ENCODE measurements around the gene ARRDC1.
"Not testable (repeated sequence)": the region's sequence is repeated elsewhere in the genome, so short reads cannot be mapped to it uniquely, and the experiment has no call there.

The ARRDC1 gene

DNA sequence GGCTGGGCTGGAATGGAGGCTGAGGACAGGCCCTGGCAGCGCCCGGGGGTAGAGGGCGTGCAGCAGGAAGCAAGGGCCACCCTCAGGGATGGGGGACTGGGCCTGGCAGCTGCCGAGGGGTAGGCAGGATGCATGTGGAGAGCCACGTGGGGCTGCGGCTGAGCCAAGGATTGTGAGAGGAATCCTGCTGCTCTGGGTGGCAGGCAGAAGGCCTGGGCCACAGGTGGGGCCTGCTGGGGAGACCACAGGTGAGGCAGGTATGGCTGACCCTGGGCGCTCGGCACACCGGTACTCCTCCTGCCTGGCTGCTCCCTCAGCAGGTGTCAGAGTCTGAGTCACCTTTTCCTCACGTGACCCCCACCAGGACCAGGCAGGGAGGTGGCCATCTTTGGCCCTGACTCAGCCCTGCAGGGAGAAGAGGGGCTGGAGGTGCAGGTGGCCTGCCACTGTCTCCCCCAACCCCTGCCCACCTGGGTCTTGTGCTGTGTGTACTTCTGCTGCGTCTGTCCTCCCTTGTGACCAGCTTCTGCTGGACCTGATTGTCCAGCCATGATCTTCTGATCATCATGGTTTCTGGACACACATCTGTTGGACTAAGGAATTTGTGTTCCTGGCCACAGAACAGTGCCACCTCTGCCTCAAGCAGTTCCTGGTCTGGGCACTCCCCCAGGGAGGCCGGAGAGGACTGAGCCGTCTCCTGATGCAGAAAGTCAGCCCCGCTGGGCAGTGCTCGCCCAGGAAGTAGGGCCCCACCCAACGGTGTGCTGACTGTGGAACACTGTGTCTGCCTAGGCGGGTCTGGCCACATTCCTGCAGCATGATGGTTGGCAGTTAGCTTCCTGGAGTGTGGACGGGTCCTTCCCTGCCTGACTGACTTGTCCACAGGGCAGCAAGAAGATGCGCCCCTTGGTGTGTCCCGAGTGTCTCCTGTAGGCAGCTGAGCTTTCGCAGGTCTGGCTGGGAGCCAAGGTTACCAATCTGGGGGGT is 6.4 kb downstream of the ARRDC1 start:
- in situ Hi-C loops (cut with MboI; ENCODE audit: low sequenced_read_pairs): no loop called here

DNA sequence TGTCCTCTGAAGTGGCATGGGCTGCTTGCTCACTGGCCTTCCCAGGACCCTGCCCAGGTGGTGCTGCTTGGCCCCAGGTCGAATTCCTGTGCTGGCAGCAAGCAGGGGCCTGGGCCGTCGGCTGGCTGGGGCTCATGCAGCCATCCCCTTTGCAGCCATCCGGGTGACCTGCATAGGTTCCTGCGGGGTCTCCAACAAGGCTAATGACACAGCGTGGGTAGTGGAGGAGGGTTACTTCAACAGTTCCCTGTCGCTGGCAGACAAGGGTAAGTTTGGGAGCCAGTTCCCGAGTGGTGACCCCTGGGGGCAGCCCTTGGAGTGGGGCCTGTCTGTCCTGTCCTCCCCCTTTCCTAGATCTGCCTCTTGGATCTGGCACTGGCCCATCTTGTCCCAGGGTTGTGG is 7.3 kb downstream of the ARRDC1 start:
- in situ Hi-C loops (cut with MboI; ENCODE audit: low sequenced_read_pairs): no loop called here

DNA sequence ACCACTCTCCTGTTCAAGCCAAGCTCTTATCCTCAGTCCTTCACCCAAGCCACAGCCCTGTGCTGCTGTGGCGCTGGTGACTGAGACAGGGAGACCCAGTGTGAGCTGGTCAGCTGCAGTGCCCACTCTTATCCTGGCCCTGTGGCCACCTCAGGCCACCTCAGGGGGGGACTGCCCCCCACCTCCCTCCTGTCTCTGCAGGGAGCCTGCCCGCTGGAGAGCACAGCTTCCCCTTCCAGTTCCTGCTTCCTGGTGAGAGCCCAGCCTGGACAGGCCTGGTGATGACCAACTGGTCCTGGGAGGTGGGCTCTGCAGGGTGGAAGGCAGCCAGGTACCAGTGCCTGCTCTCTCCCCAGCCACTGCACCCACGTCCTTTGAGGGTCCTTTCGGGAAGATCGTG is 7.8 kb downstream of the ARRDC1 start:
- in situ Hi-C loops (cut with MboI; ENCODE audit: low sequenced_read_pairs): no loop called here

DNA sequence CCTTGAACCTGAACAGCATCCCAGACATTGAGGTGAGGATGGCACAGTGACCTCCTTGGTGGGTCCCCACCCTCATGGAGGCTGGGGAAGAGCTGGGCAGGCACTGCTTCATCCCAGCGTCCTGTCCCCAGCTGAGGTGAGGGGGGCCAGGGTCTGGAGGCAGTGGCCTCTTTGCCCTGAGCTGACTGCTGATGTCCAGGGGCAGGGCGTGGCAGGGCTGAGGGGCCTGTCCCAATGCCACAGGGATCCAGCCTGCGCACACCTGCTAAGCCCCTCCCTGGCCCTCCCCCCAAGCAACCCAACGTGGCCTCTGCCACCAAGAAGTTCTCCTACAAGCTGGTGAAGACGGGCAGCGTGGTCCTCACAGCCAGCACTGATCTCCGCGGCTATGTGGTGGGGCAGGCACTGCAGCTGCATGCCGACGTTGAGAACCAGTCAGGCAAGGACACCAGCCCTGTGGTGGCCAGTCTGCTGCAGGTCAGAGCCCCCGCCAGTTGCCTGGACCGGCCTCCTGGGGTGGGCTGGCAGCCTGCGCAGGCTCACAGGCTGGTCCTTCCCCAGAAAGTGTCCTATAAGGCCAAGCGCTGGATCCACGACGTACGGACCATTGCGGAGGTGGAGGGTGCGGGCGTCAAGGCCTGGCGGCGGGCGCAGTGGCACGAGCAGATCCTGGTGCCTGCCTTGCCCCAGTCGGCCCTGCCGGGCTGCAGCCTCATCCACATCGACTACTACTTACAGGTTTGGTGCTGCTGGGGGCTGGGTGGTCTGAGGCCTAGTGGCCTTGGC is 8.4 kb downstream of the ARRDC1 start:
- in situ Hi-C loops (cut with MboI; ENCODE audit: low sequenced_read_pairs): no loop called here

DNA sequence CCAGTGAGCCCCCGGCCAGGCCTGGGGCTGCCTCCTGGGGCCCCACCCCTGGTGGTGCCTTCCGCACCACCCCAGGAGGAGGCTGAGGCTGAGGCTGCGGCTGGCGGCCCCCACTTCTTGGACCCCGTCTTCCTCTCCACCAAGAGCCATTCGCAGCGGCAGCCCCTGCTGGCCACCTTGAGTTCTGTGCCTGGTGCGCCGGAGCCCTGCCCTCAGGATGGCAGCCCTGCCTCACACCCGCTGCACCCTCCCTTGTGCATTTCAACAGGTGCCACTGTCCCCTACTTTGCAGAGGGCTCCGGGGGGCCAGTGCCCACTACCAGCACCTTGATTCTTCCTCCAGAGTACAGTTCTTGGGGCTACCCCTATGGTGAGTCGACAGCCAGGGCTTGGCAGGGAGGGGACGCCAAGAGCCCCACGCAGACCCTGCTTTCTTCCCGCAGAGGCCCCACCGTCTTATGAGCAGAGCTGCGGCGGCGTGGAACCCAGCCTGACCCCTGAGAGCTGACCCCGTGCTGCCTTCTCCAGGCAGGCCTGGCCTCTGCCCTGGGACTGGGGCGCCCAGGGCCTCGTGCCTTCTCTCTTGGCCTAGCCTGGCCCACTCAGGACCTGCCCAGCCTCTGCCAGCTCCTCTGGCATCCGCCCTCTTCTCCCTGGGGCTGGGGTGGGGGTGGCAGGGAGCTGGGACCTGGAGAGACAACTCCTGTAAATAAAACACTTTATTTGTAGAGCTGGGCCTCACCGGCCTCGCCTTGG is 9.3 kb downstream of the ARRDC1 start:
- in situ Hi-C loops (cut with MboI; ENCODE audit: low sequenced_read_pairs): no loop called here

DNA sequence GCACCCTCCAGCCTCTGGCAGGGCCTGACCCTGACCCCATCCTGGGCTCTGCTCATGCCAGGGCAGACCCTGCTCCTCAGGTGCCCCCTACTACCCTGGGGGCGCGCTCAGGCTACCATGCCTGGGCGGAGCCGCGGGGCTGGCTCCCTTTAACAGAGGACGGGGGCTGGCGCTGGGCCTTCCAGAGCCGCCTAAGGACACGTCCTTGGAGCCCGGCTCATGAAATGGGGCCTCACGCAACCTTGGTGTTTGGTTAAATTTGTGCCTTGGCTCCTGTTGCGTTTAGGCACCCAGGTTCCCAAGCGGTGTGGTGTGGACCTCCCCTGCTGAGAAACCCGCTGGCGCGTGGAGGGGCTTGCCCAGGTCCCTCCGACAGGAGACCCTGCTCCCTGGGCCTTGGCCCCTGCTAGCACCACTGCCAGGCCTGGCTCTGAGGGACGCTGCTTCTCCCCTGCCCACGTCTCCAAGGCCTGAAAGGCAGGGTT is 9.9 kb downstream of the ARRDC1 start:
- in situ Hi-C loops (cut with MboI; ENCODE audit: low sequenced_read_pairs): no loop called here

DNA sequence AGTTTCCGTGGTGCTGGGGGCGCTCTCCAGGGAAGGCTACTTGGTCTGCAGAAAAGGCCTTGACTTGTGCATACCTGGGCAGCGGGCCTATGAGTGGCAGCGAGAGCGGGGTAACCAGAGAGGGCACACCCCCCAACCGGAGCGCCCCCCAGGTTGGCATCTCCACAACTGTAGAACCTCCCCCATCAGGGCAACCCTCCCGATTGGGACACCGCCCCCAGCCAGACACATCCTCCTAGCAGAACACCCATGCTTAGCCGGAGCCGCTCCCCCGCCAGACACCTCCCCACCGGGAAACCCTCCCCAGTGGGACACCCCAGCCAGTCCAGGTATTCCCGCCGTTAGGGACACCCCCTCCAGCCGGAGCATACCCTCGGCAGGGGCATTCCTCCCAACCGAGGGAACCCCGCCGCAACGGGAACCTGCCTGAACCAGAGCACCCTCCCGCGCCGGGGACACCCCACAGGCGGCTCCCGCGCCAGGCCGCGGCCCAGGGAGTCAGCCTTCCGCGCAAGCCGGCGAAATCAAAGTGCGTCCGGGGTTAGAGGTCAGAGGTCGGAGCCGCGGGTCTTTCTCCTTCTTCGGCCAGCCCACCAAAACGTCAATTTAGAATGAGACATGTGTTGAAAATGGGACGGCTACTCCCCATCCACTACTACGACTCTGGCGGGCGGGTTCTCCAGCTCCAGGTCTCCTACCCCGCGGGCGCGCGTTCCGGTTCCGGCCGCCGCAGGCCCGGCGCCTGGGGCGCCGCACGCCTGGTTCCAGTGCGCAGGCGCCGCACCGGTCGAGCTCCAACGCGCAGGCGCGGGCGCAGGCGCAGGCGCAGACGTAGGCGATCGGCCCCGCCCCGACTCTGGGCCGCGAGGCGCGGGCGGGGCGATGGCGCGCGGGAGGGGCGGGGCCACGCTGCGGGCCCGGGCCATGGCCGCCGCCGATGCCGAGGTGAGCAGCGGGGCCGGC is 12.9 kb downstream of the ARRDC1 start, which contains the start of gene EHMT1:
EHMT1 (plus strand) TSS at position 901 of the 963 bp plus-strand sequence; CDS start at position 925, 24 bp downstream.
- in situ Hi-C loops (cut with MboI; ENCODE audit: low sequenced_read_pairs): no loop called here

DNA sequence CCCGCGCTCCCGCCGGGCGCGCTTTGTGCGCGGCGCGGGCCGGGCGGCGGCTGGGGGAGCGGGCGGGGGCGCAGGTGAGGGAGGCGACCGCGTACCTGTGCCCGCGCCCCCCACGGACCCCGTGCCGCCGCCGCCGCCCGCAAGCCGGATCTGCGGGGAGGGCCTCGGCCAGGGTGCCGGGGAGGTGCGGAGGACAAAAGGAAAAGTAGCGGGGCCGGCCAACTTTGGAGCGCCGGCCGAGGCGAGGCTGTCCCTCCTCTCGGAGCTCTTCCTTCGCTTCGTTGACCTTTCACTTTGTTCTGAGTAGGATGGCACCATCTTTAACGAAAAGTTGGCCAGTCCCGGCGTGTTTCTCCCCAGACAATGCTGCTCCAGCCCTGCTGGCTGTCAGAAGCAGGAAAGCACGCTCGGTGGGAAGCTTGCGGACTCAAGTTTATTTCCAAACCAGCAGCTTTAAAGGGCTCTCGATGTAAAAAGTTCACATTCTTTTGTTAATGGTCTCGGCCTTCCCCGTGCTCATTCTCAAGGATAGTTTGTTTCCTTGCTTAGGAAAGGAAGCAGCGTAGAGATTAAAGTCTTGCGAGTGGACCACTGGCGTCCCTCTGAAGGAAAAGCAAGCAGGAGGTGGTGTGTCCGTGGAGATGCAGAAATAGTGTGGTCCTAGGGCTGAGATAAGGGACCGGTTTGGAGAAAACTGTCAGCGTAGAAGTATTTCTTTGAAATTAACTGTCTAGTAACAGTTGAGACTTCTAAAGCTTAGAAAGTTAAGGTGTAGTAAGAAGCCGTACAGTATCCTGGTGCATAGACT is 14.0 kb downstream of the ARRDC1 start:
- in situ Hi-C loops (cut with MboI; ENCODE audit: low sequenced_read_pairs): no loop called here

DNA sequence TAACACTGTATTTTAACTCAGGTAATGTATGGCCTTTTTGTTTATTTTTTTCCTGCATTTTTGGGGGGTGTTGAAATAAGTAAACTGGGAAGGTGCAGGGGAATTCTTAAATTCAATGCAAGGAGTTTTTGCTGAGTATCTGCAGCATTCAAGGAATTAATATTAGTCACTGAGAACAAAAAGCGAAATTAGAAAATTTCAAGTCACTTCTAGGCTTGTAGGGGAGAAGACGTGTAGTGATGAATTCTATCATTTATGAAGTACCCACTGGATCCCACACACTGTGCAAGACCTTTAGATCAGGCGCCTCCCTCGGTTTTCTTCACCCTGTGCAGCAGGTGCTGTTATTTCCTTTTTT is 14.5 kb downstream of the ARRDC1 start:
- in situ Hi-C loops (cut with MboI; ENCODE audit: low sequenced_read_pairs): no loop called here

DNA sequence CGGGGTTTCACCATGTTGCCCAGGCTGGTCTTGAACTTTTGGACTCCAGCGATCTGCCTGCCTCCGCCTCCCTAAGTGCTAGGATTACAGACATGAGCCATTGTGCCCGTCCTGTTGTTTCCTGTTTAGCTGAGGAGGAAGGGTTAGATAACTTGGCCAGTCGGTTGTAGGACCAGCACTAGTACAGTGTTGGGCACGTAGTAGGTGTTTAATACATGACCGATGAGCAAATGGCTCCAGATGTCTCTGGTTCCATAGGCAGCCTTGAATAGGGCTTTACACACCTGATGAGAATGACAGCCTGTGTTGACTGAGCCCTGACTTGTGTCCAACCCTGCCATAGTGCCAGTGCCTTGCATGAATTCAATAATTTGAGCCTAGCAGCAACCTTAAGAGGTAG is 15.1 kb downstream of the ARRDC1 start:
- in situ Hi-C loops (cut with MboI; ENCODE audit: low sequenced_read_pairs): no loop called here

DNA sequence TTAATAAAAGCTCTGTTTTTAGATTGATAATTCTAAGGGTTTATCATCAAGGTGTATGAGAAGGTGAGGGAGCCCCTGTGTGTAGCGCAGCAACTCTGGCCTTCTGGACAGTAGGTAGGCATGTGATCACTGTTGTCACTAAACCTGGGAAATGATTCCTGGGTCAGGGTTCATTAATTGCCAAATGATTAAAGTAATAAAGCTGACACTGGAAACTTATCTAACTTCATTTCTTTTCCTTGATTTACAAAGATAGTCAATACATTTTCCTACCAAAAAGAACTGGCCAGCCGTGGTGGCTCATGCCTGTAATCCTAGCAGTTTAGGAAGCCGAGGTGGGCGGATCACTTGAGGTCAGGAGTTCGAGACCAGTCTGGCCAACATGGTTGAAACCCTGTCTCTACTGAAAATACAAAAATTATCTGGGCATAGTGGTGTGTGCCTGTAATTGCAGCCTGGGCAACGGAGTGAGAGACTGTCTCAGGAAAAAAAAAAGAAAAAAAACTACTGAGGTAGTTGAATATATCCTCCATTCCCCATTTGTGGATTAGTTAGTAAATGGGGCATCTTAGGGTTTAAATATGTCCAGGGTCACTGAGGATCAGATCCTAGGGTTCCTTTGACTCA is 15.8 kb downstream of the ARRDC1 start:
- in situ Hi-C loops (cut with MboI; ENCODE audit: low sequenced_read_pairs): no loop called here

DNA sequence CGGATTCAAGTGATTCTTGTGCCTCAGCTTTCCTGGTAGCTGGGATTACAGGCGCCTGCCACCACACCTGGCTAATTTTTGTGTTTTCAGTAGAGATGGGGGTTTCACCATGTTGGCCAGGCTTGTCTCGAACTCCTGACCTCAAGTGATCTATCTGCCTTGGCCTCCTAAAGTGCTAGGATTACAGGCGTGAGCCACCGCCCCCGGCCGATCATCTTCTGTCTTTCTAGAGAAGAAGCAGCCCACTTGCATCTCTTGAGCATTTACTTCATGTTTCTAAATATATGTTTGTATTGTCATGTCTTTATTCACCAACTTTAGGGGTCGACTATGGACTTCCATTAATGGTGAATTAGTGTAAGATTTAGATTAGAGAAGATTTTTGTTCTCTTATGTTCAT is 16.7 kb downstream of the ARRDC1 start:
- in situ Hi-C loops (cut with MboI; ENCODE audit: low sequenced_read_pairs): not testable (repeated sequence)

DNA sequence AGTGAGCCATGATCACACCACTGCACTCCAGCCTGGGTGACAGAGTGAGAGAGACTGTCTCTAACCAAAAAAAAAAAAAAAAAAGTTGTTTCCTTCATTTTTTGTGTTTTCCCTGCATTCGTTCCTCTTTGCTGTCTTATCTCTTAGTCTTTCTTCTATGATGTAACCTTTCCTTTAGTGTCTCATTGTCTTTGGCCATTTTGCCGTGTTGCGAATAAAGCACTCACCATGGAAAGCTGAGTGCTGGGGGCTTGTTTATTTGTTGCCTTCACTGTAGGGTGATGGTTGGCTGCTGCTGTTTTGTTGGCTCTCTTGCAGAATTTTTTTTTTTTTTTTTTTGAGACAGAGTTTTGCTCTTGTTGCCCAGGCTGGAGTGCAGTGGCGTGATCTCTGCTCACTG is 21.0 kb downstream of the ARRDC1 start:
- in situ Hi-C loops (cut with MboI; ENCODE audit: low sequenced_read_pairs): no loop called here

DNA sequence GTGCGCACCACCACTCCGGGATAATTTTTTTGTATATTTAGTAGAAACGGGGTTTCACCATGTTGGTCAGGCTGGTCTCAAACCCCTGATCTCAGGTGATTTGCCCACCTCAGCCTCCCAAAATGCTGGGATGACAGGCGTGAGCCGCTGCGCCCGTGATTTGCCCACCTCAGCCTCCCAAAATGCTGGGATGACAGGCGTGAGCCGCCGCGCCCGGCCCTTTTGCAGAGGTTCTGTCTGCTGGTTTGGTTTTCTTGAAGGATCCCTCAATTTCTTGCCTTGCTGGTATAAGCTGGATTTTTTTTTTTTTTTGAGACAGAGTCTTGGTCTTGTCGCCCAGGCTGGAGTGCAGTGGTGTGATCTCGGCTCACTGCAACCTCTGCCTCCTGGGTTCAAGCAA is 21.9 kb downstream of the ARRDC1 start:
- in situ Hi-C loops (cut with MboI; ENCODE audit: low sequenced_read_pairs): not testable (repeated sequence)

DNA sequence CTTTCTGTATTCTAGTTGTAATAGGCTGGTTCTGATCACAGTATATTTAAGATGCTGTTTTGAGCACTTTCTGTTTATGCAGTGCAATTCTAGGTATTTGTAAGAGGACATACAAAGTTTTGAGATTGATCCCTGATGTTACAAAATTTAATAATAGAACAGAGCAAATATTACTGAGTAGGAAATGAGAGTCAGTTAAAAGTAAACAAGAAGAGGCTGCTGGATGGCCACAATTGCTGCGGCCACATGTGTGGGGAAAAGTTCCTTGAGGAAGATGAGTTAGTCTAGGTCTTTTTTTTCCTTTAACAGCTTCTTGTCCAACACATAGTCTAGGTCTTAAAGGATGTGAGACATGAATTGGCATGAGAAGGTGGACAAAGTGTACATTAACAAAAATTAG is 24.6 kb downstream of the ARRDC1 start:
- in situ Hi-C loops (cut with MboI; ENCODE audit: low sequenced_read_pairs): no loop called here

DNA sequence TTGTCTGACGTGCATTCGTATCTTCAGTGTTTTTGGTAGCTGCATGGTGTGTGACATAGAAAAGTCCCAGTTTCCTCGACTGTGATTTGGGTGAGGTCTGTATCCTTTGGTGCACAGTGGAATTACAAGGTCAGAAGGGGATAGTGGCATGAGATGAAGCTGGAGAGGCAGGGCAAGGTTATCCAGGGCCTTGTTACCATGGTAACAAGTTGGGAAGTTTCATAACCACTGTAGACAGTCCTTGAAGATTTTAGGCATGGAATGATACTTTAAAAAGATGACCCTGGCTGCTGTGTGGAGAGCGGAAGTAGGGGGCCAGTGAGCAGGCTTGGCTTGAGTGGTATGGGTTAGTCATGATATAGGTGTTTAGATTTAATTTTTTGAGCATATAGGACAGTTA is 25.2 kb downstream of the ARRDC1 start:
- in situ Hi-C loops (cut with MboI; ENCODE audit: low sequenced_read_pairs): no loop called here

DNA sequence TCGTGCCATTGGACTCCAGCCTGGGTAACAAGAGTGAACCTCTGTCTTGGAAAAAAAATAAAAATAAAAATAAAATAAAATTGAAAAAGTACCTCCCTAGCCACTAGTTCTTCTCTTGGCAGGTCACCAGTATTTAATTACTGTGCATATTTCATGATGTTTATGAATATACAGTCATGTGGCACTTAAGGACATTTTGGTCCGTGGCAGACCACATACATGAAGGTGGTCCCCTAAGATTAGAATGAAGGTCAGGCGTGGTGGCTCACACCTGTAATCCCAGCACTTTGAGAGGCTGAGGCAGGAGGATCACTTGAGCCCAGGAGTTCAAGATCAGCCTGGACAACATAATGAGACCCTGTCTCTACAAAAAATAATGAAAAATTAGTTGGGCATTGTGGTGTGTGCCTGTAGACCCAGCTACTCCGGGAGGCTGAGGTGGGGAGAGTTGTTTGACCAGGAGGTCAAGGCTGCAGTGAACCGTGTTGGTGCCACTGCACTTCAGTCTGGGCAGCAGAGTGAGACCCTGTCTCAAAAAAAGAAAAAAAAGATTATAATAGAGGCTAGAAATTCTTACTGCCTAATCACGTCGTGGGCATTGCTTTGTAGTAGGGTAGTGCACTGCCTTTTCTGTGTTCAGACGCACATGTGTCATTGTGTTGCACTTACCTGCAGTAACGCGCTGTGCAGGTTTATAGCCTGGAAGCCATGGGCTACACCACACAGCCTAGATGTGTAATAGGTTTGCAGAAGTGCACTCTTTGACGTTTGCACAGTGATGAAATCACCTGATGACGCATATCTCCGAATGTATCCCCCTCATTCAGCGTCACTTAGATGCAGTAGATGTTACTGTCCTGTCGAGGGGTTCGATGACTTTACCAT is 26.1 kb downstream of the ARRDC1 start:
- in situ Hi-C loops (cut with MboI; ENCODE audit: low sequenced_read_pairs): no loop called here

Data from hTERT RPE-1 (cell line).